Liver (tissue), 9 donors: ENCODE data around the gene LAMTOR4. TPM values are rescaled to one million over a fixed set of nuclear protein-coding genes. Genes with fewer than 3 reads are reported as not detected.

Source experiments
- DNase-seq: peaks from one replicate; pipeline ENCODE4 v3.0.0-alpha.2; 2017; ENCODE audit warnings: low spot score
- H3K27ac ChIP-seq, 2 donors: one replicate each; pipeline ENCODE4 v1.7.0; 2013; ENCODE audit warnings: inconsistent platforms in 2 of 2, low read length in 2 of 2, control low read depth in 1 of 2, low read depth in 1 of 2, mild to moderate bottlenecking in 1 of 2
- H3K27me3 ChIP-seq, 4 donors: one replicate each; pipeline versions ENCODE4 v1.6.1 to v1.7.0; 2013; ENCODE audit warnings: low read length in 3 of 4, inconsistent platforms in 1 of 4, mild to moderate bottlenecking in 1 of 4, moderate library complexity in 1 of 4; ENCODE audit not compliant: control insufficient read depth in 4 of 4, insufficient read depth in 4 of 4
- H3K36me3 ChIP-seq, 4 donors: one replicate each; pipeline versions ENCODE4 v1.6.1 to v1.7.0; 2013; ENCODE audit warnings: low read length in 3 of 4, mild to moderate bottlenecking in 3 of 4, low read depth in 1 of 4, moderate library complexity in 1 of 4; ENCODE audit not compliant: control insufficient read depth in 4 of 4, insufficient read depth in 3 of 4
- H3K4me1 ChIP-seq, 4 donors: one replicate each; pipeline versions ENCODE4 v1.6.1 to v1.7.0; 2013; ENCODE audit warnings: low read length in 3 of 4, mild to moderate bottlenecking in 3 of 4, moderate library complexity in 1 of 4; ENCODE audit not compliant: control insufficient read depth in 4 of 4, insufficient read depth in 4 of 4
- H3K4me3 ChIP-seq, 3 donors: one replicate each; pipeline versions ENCODE4 v1.6.1 to v1.7.0; 2013; ENCODE audit warnings: low read length in 3 of 3, control low read depth in 1 of 3, low read depth in 1 of 3, mild to moderate bottlenecking in 1 of 3
- H3K9ac ChIP-seq, 2 donors: one replicate each; pipeline ENCODE4 v1.7.0; 2013; ENCODE audit warnings: low read length in 2 of 2, mild to moderate bottlenecking in 2 of 2, moderate library complexity in 2 of 2, control low read depth in 1 of 2, low read depth in 1 of 2
- H3K9me3 ChIP-seq, 4 donors: one replicate each; pipeline versions ENCODE4 v1.6.1 to v1.7.0; 2013; ENCODE audit warnings: low read length in 3 of 4; ENCODE audit not compliant: control insufficient read depth in 4 of 4
- EGR1 ChIP-seq, 2 donors: IDR thresholded peaks; 2 replicates each; pipeline ENCODE4 v1.6.1; 2016 to 2018; ENCODE audit warnings: antibody characterized with exemption in 2 of 2, low read depth in 2 of 2
- FOXA1 ChIP-seq: IDR thresholded peaks from 2 replicates; pipeline ENCODE4 v1.6.1; 2016; ENCODE audit warnings: antibody characterized with exemption
- FOXA2 ChIP-seq: IDR thresholded peaks from 2 replicates; pipeline ENCODE4 v1.6.1; 2016; ENCODE audit warnings: antibody characterized with exemption
- GABPA ChIP-seq, 2 donors: IDR thresholded peaks in 1 of 2; conservative IDR thresholded peaks in 1 of 2; 2 replicates each; pipeline ENCODE4 v1.6.1; 2016; ENCODE audit warnings: antibody characterized with exemption in 2 of 2, mild to moderate bottlenecking in 1 of 2, moderate library complexity in 1 of 2
- JUND ChIP-seq, 2 donors: IDR thresholded peaks; 2 replicates each; pipeline ENCODE4 v1.6.1; 2016; ENCODE audit warnings: antibody characterized with exemption in 2 of 2
- NR2F2 ChIP-seq: IDR thresholded peaks from 2 replicates; pipeline ENCODE4 v1.6.1; 2016; ENCODE audit warnings: antibody characterized with exemption
- RAD21 ChIP-seq, 2 donors: IDR thresholded peaks; 2 replicates each; pipeline ENCODE4 v1.6.1; 2016; ENCODE audit warnings: antibody characterized with exemption in 2 of 2, mild to moderate bottlenecking in 2 of 2
- RXRA ChIP-seq, 2 donors: IDR thresholded peaks; 2 replicates each; pipeline ENCODE4 v1.6.1; 2017 to 2018; ENCODE audit warnings: antibody characterized with exemption in 2 of 2, mild to moderate bottlenecking in 1 of 2
- TAF1 ChIP-seq: conservative IDR thresholded peaks from 2 replicates; pipeline ENCODE4 v1.6.1; 2016; ENCODE audit warnings: antibody characterized with exemption, mild to moderate bottlenecking
- YY1 ChIP-seq: IDR thresholded peaks from 2 replicates; pipeline ENCODE4 v1.6.1; 2016; ENCODE audit warnings: antibody characterized with exemption, mild to moderate bottlenecking
- WGBS: extraction: QIAGEN DNeasy Blood & Tissue Kit; methylation state at CpG from one replicate; pipeline ENCODE4 v1.1.7; 2013; 5-methylcytosine and 5-hydroxymethylcytosine counted together
- polyA plus RNA-seq, 2 donors: library from polyadenylated mRNA; stranded (reverse) in 1 of 2; unstranded in 1 of 2; fragments of 200-250 nt in 1 of 2; fragments of >200 nt in 1 of 2; fragmentation: Nextera tagmentation in 1 of 2; extraction: Ambion mirVana in 1 of 2; gene quantifications; one replicate each; pipeline versions ENCODE4 v1.2.1 to v1.2.3, GENCODE V29; 2013 to 2015
- total RNA-seq, 2 donors: library from RNA; depleted of rRNA; stranded (reverse); fragments of >200 nt; gene quantifications; one replicate each; pipeline ENCODE4 v1.2.3, GENCODE V29; 2014
- TF ChIP-seq, protein P1 (sequence below): IDR thresholded peaks from 2 replicates; pipeline ENCODE4 v1.6.1; 2016; ENCODE audit warnings: antibody characterized with exemption
- TF ChIP-seq, protein P2 (sequence below): IDR thresholded peaks from 2 replicates; pipeline ENCODE4 v1.6.1; 2016; ENCODE audit warnings: antibody characterized with exemption, mild to moderate bottlenecking
- donor health status: healthy.
- donor health status: healthy.
- donor health status: healthy.
- donor health status: healthy.
- donor health status: healthy.

Gene LAMTOR4
- total and polyA plus RNA-seq, 4 donors, result 28.4 to 112 (median 57.7) TPM

DNA sequence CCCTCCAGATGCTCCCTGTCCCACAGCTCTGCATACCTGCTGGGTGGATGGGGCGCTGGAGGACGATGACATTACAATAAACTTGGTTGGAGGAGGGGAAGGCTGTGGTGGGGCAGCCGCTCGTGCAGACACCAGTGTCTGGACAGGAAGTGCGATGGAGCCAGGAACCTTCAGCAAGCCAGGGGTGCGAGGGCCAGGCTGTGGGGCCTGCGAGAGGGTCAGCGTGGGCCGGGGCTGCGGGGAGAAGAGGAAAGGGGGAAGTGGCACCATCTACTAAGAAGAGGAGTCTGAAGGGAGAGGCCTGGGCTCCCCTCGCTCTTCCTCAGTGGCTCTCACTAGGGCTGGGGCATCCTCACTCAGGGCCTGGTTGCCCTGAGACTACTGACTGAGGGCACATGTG is 40.8 kb upstream of the LAMTOR4 start:
- no peak for DNase-seq
- TF ChIP-seq NR2F2, result no peak
- no peak for TF ChIP-seq EGR1 (IDR thresholded peaks at IDR 0.05; ENCODE audit: low read depth in 2 of 2)
- TF ChIP-seq, protein P1, sequence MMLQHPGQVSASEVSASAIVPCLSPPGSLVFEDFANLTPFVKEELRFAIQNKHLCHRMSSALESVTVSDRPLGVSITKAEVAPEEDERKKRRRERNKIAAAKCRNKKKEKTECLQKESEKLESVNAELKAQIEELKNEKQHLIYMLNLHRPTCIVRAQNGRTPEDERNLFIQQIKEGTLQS, result no peak
- TF ChIP-seq FOXA1, result no peak
- TF ChIP-seq, protein P2, sequence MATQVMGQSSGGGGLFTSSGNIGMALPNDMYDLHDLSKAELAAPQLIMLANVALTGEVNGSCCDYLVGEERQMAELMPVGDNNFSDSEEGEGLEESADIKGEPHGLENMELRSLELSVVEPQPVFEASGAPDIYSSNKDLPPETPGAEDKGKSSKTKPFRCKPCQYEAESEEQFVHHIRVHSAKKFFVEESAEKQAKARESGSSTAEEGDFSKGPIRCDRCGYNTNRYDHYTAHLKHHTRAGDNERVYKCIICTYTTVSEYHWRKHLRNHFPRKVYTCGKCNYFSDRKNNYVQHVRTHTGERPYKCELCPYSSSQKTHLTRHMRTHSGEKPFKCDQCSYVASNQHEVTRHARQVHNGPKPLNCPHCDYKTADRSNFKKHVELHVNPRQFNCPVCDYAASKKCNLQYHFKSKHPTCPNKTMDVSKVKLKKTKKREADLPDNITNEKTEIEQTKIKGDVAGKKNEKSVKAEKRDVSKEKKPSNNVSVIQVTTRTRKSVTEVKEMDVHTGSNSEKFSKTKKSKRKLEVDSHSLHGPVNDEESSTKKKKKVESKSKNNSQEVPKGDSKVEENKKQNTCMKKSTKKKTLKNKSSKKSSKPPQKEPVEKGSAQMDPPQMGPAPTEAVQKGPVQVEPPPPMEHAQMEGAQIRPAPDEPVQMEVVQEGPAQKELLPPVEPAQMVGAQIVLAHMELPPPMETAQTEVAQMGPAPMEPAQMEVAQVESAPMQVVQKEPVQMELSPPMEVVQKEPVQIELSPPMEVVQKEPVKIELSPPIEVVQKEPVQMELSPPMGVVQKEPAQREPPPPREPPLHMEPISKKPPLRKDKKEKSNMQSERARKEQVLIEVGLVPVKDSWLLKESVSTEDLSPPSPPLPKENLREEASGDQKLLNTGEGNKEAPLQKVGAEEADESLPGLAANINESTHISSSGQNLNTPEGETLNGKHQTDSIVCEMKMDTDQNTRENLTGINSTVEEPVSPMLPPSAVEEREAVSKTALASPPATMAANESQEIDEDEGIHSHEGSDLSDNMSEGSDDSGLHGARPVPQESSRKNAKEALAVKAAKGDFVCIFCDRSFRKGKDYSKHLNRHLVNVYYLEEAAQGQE, result no peak
- TF ChIP-seq JUND (IDR thresholded peaks at IDR 0.05), result no peak
- TF ChIP-seq RAD21 (IDR thresholded peaks at IDR 0.05), result no peak
- TF ChIP-seq TAF1, result no peak
- TF ChIP-seq RXRA (IDR thresholded peaks at IDR 0.05), result no peak
- Histone ChIP-seq H3K9me3 (no peaks in the 10 kb centered on the region), H3K36me3 (peaks cover 3 to 49% (median 26%) of the 10 kb centered on the region in 4 donors), H3K4me1 (no peaks in the 10 kb centered on the region), H3K9ac (no peak overlapping the region), H3K4me3 (no peak overlapping the region), H3K27me3 (no peaks in the 10 kb centered on the region), H3K27ac (no peak overlapping the region)
- 75% methylated on average over 11 of the region's 11 CpGs for WGBS

DNA sequence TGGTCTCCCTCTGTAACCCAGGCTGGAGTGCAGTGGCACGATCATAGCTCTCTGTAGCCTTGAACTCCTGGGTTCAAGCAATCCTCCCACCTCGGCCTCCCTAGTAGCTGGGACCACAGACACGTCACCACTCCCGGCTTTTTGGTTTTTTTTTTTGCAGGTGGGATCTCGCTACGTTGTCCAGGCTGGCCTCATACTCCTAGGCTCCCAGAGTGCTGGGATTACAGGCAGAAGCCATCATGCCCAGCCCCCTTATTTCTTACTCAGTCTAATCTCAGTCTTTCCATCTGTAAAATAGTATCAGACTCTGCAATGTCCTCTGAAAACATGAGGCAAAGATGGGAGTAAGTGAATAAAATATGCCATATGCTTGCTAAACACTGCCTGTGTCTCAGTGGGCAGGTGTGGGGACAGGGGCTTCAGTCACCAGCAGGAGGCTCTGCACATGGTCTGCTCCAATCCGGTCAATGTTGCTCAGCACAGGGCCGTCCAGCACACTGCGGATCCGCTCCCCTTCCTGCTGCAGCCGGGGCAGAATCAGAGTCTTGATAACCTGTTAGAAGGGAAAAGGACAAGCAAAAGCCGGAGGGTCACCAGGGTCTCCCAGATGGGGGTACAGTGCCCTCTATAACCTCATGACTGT is 39.1 kb upstream of the LAMTOR4 start:
- H3K27me3 ChIP-seq, result no peaks in the 10 kb centered on the region
- no peak for DNase-seq
- H3K9ac ChIP-seq, result no peak overlapping the region
- peaks cover 3 to 58% (median 25%) of the 10 kb centered on the region in 4 donors for H3K36me3 ChIP-seq
- no peak overlapping the region for H3K4me3 ChIP-seq
- H3K27ac ChIP-seq, result no peak overlapping the region
- WGBS, result 87% methylated on average over 12 of the region's 12 CpGs
- TF ChIP-seq TAF1 (no peak), FOXA2 (no peak), NR2F2 (no peak), EGR1 (IDR thresholded peaks at IDR 0.05; ENCODE audit: low read depth in 2 of 2) (no peak), FOXA1 (no peak), YY1 (no peak), RXRA (IDR thresholded peaks at IDR 0.05) (no peak), GABPA (IDR thresholded peaks at IDR 0.05 in 1 of 2, conservative IDR thresholded peaks at IDR 0.05 in 1 of 2) (no peak), JUND (IDR thresholded peaks at IDR 0.05) (no peak), RAD21 (IDR thresholded peaks at IDR 0.05) (no peak)
- TF ChIP-seq, protein P2, result no peak
- no peaks in the 10 kb centered on the region for H3K4me1 ChIP-seq
- H3K9me3 ChIP-seq, result no peaks in the 10 kb centered on the region
